Amniotic stem cell (primary cell): ENCODE measurements around the gene AGRP.

Experiments used
- DNase-seq: peaks from one replicate; lab custom pipeline; 2025; lab: John Stamatoyannopoulos, UW

AGRP gene

GRCh38 chr16:67445441-67445912 lies 37.9 kb downstream of the AGRP start:
- DNase-seq: no peak

GRCh38 chr16:67445126-67445426 lies 38.3 kb downstream of the AGRP start:
- no peak for DNase-seq

DNA sequence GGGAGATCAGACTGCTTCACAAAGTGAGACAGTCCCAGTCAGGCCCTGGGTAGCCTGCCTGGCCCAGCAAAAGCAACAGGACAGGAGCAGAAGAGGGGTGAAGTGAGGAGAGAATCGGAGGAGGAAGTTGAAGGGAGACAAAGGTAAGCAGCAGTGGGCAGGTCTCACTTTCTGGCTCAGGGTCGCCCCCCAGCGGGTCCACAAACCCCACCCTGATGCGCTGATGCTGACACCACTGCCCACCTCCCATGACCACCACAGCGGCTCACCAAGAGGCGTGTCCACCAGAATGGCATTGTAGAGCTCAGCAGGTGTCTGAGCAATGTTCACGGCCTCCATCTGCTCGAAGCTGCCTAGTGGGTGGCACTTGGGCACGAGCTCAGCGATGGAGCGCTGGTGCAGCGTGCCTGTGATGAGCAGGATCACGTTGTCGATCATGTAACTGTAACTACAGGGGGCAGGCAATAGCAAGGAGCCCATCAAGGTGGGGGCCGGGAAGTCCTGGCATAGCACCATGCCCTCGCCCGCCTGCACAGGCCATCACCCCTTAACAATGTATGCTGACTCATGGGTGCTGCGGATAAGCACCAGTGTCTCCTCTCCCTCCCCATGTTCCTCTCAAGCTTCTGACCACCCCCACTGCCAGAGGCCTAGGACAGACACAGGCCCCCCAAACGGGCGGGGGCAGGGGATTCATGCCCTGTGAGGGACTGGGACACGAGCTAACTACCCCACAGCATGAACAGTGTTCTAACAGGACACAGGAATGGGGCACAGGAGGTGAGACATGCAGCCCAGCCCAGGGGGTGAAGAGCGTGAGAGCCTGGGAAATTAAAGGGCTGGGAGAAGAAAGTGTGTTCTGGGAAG lies 38.9 kb downstream of the AGRP start:
- no peak for DNase-seq

GRCh38 chr16:67443265-67443664 lies 40.1 kb downstream of the AGRP start:
- DNase-seq: no peak

DNA sequence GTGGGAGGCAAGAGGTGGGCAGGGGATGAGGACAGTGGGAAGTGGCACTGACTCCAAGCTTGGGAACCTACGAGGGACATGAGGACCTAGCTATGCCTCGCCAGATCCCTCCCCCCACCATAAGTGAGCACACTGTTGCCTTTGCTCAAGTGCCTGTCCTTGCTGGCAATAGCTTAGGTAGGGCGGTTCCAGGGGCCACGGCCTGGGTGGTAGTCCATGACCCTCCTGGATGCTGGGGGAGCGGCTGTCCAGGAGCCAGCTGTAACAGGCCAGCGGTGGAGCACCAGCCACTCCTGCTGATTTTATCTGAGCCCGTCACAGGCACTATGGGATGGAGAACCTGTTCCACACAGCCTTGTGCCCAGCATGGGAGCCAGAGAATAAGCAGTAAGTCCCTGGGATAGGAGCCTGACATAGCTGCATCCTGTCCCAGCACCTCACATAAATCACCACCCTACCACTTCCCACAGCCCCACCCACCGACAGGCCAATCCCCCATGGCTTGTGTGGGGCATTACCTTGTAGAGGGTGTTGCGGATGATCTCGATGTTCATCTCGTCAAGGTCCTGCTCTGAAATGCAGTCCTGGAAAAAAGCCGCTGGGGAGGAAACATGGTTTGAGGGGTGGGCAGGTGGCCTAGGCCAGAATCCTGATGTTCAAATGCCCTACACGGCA lies 40.6 kb downstream of the AGRP start:
- no peak for DNase-seq

- no peak for DNase-seq
Measured at GRCh38 chr16:67441907-67442306, 41.4 kb downstream of the AGRP start.

DNA sequence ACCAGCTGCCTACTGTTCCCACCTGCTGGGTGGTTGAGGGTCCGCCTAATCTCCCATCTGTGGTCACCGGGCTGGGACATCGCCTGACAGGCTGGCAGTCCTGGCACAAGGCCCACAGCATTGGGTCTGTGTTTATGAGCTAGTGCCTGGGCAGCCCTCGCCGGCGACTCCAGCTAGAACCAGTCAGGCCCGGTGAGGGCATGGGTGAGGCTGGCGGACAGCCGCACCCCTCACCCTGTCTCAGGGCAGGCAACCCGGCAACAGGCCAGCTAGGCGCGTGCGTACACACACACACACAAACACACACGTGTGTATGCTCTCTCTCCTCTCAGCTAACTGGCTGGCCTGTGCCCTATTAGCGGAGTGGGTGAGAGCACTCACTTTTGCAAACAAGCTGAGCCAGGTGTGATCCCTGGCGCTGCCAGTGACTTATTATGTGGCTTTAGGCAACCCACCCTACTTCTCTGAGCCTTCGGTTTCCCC lies 42.0 kb downstream of the AGRP start:
- DNase-seq: no peak

DNA sequence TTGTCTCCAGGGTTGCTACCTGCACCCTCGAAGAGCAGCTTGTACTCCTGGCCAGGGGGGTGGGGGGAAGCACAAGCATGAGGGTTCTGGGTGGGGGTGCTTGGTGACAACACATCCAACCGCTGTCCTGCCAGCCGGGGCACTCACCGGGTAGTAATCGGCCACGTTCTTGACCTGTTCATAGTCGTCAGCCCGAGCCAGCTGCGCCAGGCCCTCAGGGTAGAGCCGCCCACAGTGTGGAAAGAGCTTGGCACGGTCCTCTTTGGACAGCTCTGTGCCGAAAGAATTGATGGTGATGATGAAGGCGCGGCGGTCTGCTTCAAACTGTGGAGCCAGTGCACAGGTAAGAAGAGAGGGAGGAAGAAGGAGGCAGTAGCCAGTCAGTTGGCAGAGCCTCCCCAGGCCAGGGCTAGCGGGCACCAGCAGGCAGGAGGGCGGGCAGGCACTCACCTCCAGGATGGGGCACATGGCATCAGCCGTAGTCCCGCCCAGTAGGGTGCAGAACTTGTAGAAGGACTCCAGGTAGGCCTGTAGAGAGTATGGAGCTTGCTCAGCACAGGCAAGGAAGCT lies 44.4 kb downstream of the AGRP start:
- no peak for DNase-seq

DNA sequence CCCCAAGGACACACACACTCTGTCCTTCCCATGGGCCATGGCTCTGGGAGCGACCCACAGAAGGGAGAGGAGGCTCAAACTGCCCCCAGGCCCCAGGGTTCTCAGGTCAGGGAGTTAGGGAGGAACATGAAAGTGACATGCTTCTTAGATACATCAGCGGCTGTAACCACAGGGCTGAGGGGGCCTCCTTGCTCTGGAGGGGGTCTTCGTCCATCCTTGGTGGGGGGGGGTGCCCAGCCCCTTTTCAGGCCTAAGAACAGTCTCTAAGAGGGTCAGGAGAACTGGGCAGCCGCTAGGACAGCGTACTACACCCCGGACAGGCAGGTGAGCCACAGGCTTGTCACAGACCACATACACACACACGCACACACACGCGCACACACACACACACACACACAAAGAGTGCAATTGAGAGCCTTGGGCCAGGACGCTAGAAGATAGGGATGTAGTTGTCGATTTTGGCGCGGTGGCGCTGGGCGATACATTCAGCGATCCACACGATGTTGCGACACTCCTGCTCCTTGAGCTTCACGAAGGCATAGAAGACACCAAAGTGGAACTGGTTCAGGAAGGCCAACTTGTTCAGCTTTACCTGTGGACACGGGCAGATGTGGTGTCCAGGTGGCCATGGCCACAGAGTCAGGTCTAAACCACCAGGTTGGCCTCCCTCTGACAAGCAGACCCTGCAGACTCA lies 45.1 kb downstream of the AGRP start:
- no peak for DNase-seq

- no peak for DNase-seq
Measured at GRCh38 chr16:67437513-67437912, 45.8 kb downstream of the AGRP start.

DNA sequence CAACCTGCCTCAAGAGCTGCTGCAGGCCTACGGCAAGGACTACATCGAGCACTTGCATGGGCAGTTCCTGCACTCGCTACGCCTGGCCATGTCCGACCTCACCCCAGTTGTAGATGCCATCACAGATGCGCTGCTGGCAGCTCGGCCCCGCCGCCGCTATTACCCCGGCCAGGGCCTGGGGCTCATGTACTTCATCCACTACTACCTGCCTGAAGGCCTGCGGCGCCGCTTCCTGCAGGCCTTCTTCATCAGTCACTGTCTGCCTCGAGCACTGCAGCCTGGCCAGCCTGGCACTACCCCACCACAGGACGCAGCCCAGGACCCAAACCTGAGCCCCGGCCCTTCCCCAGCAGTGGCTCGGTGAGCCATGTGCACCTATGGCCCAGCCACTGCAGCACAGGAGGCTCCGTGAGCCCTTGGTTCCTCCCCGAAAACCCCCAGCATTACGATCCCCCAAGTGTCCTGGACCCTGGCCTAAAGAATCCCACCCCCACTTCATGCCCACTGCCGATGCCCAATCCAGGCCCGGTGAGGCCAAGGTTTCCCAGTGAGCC lies 46.6 kb downstream of the AGRP start:
- DNase-seq: no peak

- no peak for DNase-seq
Measured at GRCh38 chr16:67435758-67436164, 47.6 kb downstream of the AGRP start.

DNA sequence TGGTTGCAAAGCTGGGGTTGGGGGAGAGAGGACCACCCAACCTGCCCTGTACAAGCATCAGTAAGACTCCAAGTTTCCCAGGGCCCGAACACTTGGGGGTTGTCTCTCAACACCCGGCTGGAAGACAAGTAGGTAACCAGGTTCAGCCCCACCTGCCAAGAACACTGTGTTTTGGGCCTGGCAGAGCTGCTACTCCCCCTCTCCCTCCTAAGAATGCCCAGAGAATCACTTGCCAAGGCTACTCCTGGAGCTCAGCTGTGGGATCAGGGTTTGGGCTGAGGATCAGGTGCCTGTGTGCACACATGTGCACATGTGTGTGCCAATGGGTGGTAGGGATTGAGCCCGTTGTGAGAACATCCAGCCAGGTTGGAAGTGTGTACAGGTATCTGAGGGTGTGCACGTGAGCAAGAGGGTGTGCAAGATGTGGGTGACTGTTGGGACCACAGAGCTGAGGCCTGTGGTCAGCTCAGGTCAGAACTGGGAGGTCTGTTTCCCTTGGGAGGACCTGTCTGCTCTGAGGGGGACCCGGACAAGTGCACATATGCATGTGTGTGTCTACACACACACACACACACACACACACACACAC lies 50.1 kb downstream of the AGRP start:
- DNase-seq: no peak
